Left lung (tissue), 14 donors: ENCODE measurements around the gene PKD2L1. TPM values are rescaled to one million over a fixed set of nuclear protein-coding genes. Genes with fewer than 3 reads are reported as not detected.
"Not testable (repeated sequence)": the region's sequence is repeated elsewhere in the genome, so short reads cannot be mapped to it uniquely, and the experiment has no call there.

ENCODE experiments used
- ATAC-seq: fragments of 200-7000 bp; cut with Tn5 transposase; one replicate; pipeline ENCODE4 v1.9.1; 2020; ENCODE audit warnings: moderate library complexity
- DNase-seq, 4 donors: peaks; one replicate each; pipeline ENCODE4 v3.0.0-alpha.2; 2013 to 2020
- H3K27ac ChIP-seq, 2 donors: fragments of 200-600 bp; sonication (generic) in 1 of 2; one replicate each; pipeline versions ENCODE4 v1.5.0 to v1.8.0; 2020 to 2021
- H3K27me3 ChIP-seq, 2 donors: fragments of 200-600 bp; sonication (generic) in 1 of 2; one replicate each; pipeline versions ENCODE4 v1.5.0 to v1.8.0; 2020 to 2021
- H3K36me3 ChIP-seq, 2 donors: fragments of 200-600 bp; sonication (generic) in 1 of 2; one replicate each; pipeline versions ENCODE4 v1.5.0 to v1.8.0; 2020 to 2021
- H3K4me1 ChIP-seq, 2 donors: fragments of 200-600 bp; one replicate each; pipeline ENCODE4 v1.8.0; 2021
- H3K4me3 ChIP-seq, 2 donors: fragments of 200-600 bp; sonication (generic) in 1 of 2; one replicate each; pipeline versions ENCODE4 v1.5.0 to v1.8.0; 2020 to 2021; ENCODE audit warnings: mild to moderate bottlenecking in 1 of 2
- H3K9me3 ChIP-seq, 2 donors: fragments of 200-600 bp; sonication (generic) in 1 of 2; one replicate each; pipeline versions ENCODE4 v1.5.0 to v1.8.0; 2020 to 2021
- intact Hi-C, 2 donors: fragments of 100-400 bp; cut with DNase I; formaldehyde crosslinking; loops; one replicate each; pipeline versions ENCODE4 v1.11.2 to v1.14.2; 2022
- long read RNA-seq, 12 donors: library from polyadenylated mRNA in 2 of 12; unstranded in 2 of 12; transcript quantifications; one replicate each; pipeline ENCODE4 v2.0.0 and lab custom pipeline, GENCODE V29; 2019 to 2026
- polyA plus RNA-seq, 6 donors: library from polyadenylated mRNA; unstranded; fragments of 120-200 nt; gene quantifications; one replicate each; pipeline ENCODE4 v1.2.1, GENCODE V29; 2013; ENCODE audit not compliant: insufficient read length in 6 of 6
- total RNA-seq, 2 donors: library from RNA; stranded (reverse); fragmentation: NEBNext Ultra II Directional; extraction: Animal tissue kit (Norgen Biotek cat#: 25700); gene quantifications; one replicate each; pipeline ENCODE4 v1.2.1, GENCODE V29; 2021
- TF ChIP-seq, protein P1 (sequence below), 2 donors: fragments of 200-600 bp; sonication (generic) in 1 of 2; IDR thresholded peaks; one replicate each; pipeline versions ENCODE4 v1.5.0 to v1.8.0; 2021; ENCODE audit warnings: antibody characterized with exemption in 2 of 2
- donor health status: DM: no; HTN: yes; CAD: no.
- donor health status: DM: no; HTN: no; CAD: no.

The PKD2L1 gene
- under 1 TPM in 1 of 2 donors, not detected in 1; 0.37 TPM for total RNA-seq
- under 1 TPM; 0.22 to 0.47 (median 0.31) TPM for polyA plus RNA-seq
- long read RNA-seq, donor 1 = 0 reads
- long read RNA-seq, donor 2 = 0 reads
- long read RNA-seq, donor 3 = 0 reads
- long read RNA-seq, donor 4 = 0 reads
- long read RNA-seq, donor 5 = 0 reads
- long read RNA-seq, donor 6 = 0 reads
- long read RNA-seq, donor 7 = 0 reads
- long read RNA-seq, donor 8, partial matches to known transcripts = 155 of 155 reads
- long read RNA-seq, donor 8, other reads (novel, unspliced or antisense) = 0 of 155 reads
- long read RNA-seq, donor 9 = 0 reads
- long read RNA-seq, donor 10, partial matches to known transcripts = 0 of 1 reads
- long read RNA-seq, donor 10, other reads (novel, unspliced or antisense) = 1 of 1 reads
- long read RNA-seq, donor 11, partial matches to known transcripts = 367 of 377 reads
- long read RNA-seq, donor 11, other reads (novel, unspliced or antisense) = 10 of 377 reads
- long read RNA-seq, donor 12, partial matches to known transcripts = 7 of 7 reads
- long read RNA-seq, donor 12, other reads (novel, unspliced or antisense) = 0 of 7 reads

DNA sequence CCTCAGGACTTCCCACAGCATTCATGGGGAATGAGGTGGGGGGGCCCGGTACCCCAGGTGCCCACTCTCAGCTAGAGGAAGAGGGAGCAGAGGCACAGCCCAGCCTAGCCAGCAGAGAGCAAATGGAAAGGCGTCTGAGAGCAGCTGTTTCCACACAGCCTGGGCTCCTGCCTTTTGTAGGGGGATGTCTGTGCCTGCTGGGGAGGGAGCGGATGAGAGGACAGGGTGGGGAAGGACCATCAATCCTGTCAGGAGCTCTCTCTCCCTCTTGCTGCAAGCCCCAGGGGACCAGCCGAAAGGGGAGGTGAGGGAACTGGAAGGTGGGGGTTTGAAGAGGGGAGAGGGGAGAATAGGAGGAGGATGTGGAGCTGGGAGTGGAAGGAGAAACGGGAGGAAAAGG lies at the start of gene PKD2L1:
Gene PKD2L1 (minus strand): TSS at position 150 of the 400 bp plus-strand sequence. CDS start 125 bp downstream, at position 25.
- H3K27ac ChIP-seq = no peak within 1 kb of the TSS
- intact Hi-C loops = loop anchor here in 1 of 2 donors (10.0 kb wide), 1 partner anchor 185 kb away; the partner anchor contains the start of gene SEC31B
- TF ChIP-seq, protein P1, sequence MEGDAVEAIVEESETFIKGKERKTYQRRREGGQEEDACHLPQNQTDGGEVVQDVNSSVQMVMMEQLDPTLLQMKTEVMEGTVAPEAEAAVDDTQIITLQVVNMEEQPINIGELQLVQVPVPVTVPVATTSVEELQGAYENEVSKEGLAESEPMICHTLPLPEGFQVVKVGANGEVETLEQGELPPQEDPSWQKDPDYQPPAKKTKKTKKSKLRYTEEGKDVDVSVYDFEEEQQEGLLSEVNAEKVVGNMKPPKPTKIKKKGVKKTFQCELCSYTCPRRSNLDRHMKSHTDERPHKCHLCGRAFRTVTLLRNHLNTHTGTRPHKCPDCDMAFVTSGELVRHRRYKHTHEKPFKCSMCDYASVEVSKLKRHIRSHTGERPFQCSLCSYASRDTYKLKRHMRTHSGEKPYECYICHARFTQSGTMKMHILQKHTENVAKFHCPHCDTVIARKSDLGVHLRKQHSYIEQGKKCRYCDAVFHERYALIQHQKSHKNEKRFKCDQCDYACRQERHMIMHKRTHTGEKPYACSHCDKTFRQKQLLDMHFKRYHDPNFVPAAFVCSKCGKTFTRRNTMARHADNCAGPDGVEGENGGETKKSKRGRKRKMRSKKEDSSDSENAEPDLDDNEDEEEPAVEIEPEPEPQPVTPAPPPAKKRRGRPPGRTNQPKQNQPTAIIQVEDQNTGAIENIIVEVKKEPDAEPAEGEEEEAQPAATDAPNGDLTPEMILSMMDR (IDR thresholded peaks at IDR 0.05) = no peak

DNA sequence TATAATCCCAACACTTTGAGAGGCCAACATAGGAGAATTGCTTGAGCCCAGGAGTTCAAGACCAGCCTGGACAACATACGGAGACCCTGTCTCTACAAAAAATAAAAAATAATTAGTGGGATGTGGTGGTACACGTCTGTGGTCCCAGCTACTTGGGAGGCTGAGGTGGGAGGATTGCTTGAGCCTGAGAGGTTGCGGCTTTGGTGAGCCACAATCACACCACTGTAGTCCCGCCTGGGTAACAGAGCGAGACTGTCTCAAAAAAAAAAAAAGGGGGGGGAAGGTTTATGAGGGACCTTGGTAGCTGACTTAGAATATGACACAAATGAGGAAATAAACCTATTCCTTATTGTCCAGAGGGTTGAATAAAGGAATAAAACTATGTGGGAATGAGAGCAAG lies 47.8 kb upstream of the PKD2L1 start:
- Histone ChIP-seq H3K27me3 (no peaks in the 10 kb centered on the region), H3K27ac (no peak overlapping the region), H3K4me1 (peaks cover 7 to 40% of the 10 kb centered on the region in 2 donors), H3K9me3 (no peaks in the 10 kb centered on the region), H3K36me3 (peaks cover 0 to 15% of the 10 kb centered on the region in 2 donors), H3K4me3 (no peak overlapping the region)
- DNase-seq (no peak), ATAC-seq (no peak)
- TF ChIP-seq, protein P1 (IDR thresholded peaks at IDR 0.05) = no peak
- intact Hi-C loops = no loop called here

More for the DNA sequence above, at the start of gene PKD2L1:
- no peak for DNase-seq
- peaks cover 0 to 12% of the 10 kb centered on the region in 2 donors for H3K4me1 ChIP-seq
- no peaks in the 10 kb centered on the region for H3K36me3 ChIP-seq
- peaks cover 0 to 13% of the 10 kb centered on the region in 2 donors for H3K27me3 ChIP-seq
- no peak for ATAC-seq
- no peaks in the 10 kb centered on the region for H3K9me3 ChIP-seq
- H3K4me3 ChIP-seq = no peak within 1 kb of the TSS

DNA sequence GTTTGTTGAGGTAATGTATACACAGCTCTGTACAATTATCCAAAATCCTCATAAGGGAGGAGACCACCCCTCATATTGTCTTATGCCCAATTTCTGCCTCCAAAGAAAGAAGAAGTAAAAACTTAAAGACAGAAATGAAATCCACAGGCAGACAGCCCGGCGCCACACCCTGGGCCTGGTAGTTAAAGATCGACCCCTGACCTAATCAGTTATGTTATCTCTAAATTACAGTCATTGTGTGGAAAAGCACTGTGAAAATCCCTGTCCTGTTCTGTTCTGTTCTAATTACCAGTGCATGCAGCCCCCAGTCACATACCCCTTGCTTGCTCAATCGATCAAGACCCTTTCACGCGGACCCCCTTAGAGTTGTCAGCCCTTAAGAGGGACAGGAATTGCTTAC lies 46.6 kb upstream of the PKD2L1 start:
- H3K4me3 ChIP-seq, intact Hi-C loops, ATAC-seq, H3K36me3 ChIP-seq, H3K9me3 ChIP-seq, H3K27me3 ChIP-seq, DNase-seq, H3K27ac ChIP-seq: not testable (repeated sequence)
- peaks cover 16 to 52% of the 10 kb centered on the region in 2 donors for H3K4me1 ChIP-seq

DNA sequence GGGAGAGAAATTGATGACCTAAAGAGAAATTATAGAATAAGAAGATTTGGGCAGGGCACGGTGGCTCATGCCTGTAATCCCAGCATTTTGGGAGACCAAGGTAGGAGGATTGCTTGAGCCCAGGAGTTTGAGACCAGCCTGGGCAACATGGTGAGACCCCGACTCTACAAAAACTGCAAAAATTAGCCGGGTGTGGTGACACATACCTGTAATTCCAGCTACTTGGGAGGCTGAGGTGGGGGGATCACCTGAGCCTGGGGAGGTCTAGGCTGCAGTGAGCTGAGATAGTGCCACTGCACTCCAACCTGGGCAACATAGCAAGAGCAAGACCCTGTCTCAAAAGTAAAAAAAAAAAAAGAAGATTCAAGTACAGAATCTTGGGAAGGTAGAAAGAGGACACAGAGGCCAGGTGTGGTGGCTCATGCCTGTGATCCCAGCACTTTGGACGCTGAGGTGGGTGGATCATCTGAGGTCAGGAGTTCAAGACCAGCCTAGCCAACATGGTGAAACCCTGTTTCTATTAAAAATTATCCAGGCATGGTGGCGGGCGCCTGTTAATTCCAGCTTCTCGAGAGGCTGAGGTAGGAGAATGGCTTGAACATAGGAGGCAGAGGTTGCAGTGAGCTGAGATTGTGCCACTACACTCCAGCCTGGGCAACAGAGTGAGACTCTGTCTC lies 44.8 kb upstream of the PKD2L1 start:
- Histone ChIP-seq H3K27ac (peak overlapping the region; percentile 92 to 97), H3K4me1 (peaks cover 29 to 68% of the 10 kb centered on the region in 2 donors), H3K4me3 (peak overlapping the region; percentile 33 to 52)
- DNase-seq, ATAC-seq, intact Hi-C loops, H3K27me3 ChIP-seq, H3K9me3 ChIP-seq, H3K36me3 ChIP-seq: not testable (repeated sequence)

DNA sequence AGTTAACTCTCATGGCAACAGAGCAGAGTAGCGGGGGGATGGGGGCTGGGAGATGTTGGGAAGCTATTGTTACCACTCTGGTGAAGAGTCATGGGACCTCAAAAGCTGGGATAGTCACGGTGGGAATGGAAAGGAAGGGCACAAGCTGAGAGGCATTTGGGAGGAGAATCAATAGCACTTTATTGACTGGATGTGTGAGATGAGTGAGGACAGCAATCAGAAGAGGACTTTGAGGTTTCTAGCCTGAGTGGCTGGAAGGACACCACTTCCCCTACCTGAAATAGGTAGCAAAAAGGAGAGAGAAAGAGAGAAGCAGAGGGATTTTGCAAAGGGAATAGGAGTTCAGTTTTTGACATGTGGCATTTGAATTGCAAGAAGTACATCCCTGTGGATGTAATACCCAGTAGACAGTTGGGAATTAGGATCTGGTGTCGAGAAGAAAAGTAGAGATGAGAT lies 44.2 kb upstream of the PKD2L1 start:
- H3K4me3 ChIP-seq = peak overlapping the region; percentile 33 to 52
- no peak for DNase-seq
- H3K4me1 ChIP-seq = peaks cover 29 to 69% of the 10 kb centered on the region in 2 donors
- H3K27ac ChIP-seq = peak overlapping the region; percentile 92 to 97
- ATAC-seq = no peak
- no peaks in the 10 kb centered on the region for H3K36me3 ChIP-seq
- no peaks in the 10 kb centered on the region for H3K9me3 ChIP-seq
- no peaks in the 10 kb centered on the region for H3K27me3 ChIP-seq
- intact Hi-C loops = no loop called here
- TF ChIP-seq, protein P1 (IDR thresholded peaks at IDR 0.05) = no peak
